ENCODE results near the gene RALGPS1. TPM values are rescaled to one million over a fixed set of nuclear protein-coding genes. Genes with fewer than 3 reads are reported as not detected.

The RALGPS1 gene
- total RNA-seq, 4 donors from 2014 or later = 4.7 to 18.1 (median 5.0) TPM

GRCh38 chr9:127158786-127159324 lies 244.3 kb downstream of the RALGPS1 start:
- TF ChIP-seq CTCF (IDR thresholded peaks at IDR 0.05; ENCODE audit: low read depth) = no peak

DNA sequence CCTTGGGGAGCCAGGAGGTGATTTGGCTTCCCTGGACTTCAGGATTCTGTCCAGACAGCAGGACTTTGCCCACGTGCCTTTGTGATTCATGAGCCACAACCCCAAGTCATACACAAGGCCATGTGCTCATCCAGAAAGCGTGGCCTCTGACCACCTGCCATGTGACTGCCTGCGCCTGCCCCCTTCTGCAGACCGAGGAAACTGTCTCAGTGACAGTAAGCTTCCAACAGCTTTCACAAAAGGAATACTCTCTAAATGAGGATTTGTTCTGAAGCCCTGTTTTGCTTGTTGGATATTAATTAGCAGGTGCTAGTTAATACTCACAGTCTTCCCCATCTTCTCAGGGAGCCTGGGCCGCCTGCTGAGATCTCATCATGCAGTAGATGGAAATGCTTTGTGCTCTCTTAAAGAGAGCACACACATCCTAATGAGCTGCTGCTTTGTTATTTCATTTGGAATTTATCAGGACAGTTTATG lies 244.8 kb downstream of the RALGPS1 start:
- TF ChIP-seq CTCF (IDR thresholded peaks at IDR 0.05; ENCODE audit: low read depth) = no peak

- no peak for TF ChIP-seq CTCF (IDR thresholded peaks at IDR 0.05; ENCODE audit: low read depth)
Measured at GRCh38 chr9:127159949-127160610, 245.5 kb downstream of the RALGPS1 start.

GRCh38 chr9:127161081-127161624 lies 246.6 kb downstream of the RALGPS1 start:
- TF ChIP-seq CTCF (IDR thresholded peaks at IDR 0.05; ENCODE audit: low read depth) = no peak

DNA sequence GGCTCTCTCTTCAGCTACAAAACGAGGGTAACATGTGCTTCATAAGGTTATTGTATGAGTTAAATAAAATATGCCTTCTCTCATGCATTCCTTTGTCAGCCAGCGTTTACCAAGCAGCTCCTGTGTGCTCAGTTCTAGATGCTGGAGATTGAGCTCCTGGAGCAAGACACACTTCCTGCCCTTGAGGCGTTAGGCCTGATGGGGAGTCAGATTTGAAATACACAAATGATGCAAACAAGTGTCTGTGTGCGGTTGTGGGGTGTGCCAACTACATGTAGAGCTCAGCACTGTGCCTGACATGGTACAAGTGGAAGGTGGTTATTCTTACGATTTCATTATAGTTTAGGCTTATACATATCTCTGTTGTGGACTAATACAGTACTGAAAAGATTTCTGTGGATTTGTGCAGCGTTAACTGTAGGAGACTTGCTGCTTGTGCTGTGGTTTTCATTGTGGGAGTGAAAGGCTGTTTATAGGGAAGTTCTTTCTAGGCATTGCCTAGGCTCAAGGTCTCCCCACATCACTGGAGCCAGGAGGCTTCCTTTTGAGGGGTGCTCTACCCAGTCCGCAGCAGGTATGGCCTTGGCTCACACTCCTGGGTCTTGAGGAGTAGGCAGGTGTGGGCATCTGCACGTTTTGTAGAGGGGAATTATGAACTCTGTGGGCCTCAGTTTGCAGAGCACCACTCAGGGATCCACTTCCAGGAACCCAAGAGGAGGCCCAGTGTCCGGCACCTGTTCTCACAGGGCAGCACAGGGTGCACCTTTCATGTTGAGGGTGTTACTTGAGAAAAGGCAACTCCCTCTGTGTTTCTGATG lies 247.7 kb downstream of the RALGPS1 start:
- TF ChIP-seq CTCF (IDR thresholded peaks at IDR 0.05; ENCODE audit: low read depth) = no peak

DNA sequence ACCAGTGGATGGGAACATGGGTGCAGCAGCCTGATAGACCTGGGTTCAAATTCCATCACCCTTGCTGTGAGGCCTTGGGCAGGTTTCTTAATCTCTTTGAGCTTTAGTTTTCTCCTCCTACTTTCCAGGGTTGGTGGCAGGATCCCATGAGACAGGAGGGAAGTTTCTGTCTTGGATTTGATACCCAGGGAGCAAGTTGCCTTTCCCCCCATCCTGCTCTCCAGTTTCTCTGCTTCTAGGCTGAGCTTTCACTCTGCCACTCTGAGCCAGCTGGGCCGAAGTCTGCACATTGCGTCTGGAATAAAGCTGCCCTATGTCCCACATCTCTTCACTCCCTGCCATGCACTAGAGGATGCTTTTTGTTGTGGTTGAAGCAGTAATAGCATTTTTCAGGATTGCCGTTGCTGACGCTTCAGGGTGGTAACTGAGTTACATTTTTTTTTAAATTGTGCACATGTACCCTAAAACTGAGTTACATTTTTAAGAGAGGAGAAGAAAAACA lies 248.3 kb downstream of the RALGPS1 start:
- no peak for TF ChIP-seq CTCF (IDR thresholded peaks at IDR 0.05; ENCODE audit: low read depth)

GRCh38 chr9:127163409-127163808 lies 248.8 kb downstream of the RALGPS1 start:
- TF ChIP-seq CTCF (IDR thresholded peaks at IDR 0.05; ENCODE audit: low read depth) = no peak

Data from subcutaneous adipose tissue (tissue), 4 donors.